Activated T-cell treated with anti-CD3 and anti-CD28 coated beads, Interleukin-2, amount 50 U/mL, for 24 hours (primary cell): ENCODE measurements around the gene DCST2.

Experiments used
- DNase-seq: peaks from one replicate; pipeline ENCODE4 v3.0.0-alpha.2; 2020
- H3K27ac Mint-ChIP-seq: 2 replicates; pipeline ENCODE4 v1.8.0; 2020; ENCODE audit warnings: mild to moderate bottlenecking, mixed read lengths
- H3K27me3 Mint-ChIP-seq: 2 replicates; pipeline ENCODE4 v1.8.0; 2020; ENCODE audit warnings: mixed read lengths
- H3K36me3 Mint-ChIP-seq: 2 replicates; pipeline ENCODE4 v1.8.0; 2020; ENCODE audit warnings: low read depth, mixed read lengths
- H3K4me1 Mint-ChIP-seq: 2 replicates; pipeline ENCODE4 v1.8.0; 2020; ENCODE audit warnings: low read depth, mixed read lengths
- H3K4me3 Mint-ChIP-seq: 2 replicates; pipeline ENCODE4 v1.8.0; 2020; ENCODE audit warnings: mild to moderate bottlenecking, moderate library complexity, mixed read lengths
- H3K9me3 Mint-ChIP-seq: 2 replicates; pipeline ENCODE4 v1.8.0; 2020; ENCODE audit warnings: mixed read lengths

The DCST2 gene

DNA sequence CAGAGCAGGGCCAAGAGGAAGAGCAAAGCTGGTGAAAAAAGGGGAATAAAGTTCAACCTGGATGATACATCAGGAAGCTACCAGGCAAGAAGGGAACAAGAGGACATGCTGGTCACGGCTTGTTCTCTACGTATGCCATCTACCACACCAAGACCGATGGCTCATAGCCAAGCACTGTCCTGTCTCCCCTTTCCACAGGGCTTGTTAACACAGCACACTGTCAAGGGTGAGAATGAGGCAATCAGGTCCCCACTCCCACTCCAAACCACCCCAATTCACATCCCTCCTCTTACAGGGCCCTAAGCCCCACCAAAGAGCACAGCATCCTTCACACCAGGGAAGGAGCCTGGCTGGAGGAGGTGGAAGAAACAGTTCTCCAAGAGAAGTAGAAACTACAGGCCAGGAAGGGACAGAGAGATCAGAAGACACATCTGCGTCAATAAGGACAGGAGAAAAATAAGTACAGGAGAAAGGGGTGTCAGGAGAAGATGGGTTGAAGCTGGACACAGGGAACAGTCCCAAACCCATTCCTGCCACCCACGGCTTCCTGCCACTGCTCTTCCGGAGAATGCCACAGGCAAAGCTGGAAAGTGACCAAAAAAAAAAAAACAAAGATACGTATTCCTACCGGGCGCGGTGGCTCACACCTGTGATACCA lies 62.1 kb downstream of the DCST2 start:
- Mint-ChIP-seq H3K27me3 (no peaks in the 10 kb centered on the region), H3K4me3 (peak overlapping the region; percentile 27), H3K36me3 (peaks cover 52% of the 10 kb centered on the region), H3K27ac (peak overlapping the region; percentile 88), H3K4me1 (peaks cover 33% of the 10 kb centered on the region), H3K9me3 (no peaks in the 10 kb centered on the region)
- DNase-seq, result no peak

DNA sequence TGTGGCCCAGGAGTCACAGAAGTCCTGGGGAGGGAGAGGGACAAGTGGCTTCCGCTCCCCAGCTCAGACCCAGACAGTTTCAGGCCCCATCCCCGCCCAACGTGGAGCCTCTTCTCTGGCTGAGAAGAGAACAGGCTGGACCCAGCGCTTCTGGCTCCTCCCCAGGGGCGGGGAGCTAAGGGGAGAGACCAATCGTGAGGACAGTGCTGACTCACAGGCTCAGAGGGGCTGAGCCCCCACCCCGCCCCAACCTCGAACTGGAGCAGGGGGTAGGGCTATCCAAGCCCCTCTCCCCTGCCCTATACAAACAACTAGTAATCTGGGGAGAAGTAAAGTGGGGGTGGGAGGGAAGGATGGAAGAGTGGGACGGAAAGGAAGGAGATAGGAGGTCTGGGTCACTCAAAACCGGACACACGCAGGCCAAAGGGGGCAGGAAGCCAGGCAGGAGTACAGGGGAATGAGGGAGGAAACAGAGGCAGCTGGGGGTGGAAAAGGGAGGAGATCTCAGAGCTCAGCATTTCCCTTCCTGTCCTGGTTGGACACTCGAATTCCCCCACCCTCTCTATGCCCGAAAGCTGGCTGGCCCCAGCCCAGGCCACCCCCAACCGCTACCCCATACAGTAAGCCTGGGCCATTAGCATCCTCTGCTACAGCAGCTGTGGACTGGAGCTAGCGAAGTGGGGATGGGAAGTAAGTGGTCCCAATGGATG lies 62.8 kb downstream of the DCST2 start, which contains the start of gene SHC1:
Gene SHC1, minus strand, starts transcription at position 117 of the 710 bp plus-strand sequence. CDS start 221 bp downstream, outside the sequence.
- peak within 1 kb of the TSS; percentile 40 for H3K4me3 Mint-ChIP-seq
- H3K27me3 Mint-ChIP-seq, result no peaks in the 10 kb centered on the region
- peaks cover 59% of the 10 kb centered on the region for H3K36me3 Mint-ChIP-seq
- H3K9me3 Mint-ChIP-seq, result no peaks in the 10 kb centered on the region
- peaks cover 33% of the 10 kb centered on the region for H3K4me1 Mint-ChIP-seq
- H3K27ac Mint-ChIP-seq, result peak within 1 kb of the TSS; percentile 88
- peak; percentile 54 for DNase-seq

DNA sequence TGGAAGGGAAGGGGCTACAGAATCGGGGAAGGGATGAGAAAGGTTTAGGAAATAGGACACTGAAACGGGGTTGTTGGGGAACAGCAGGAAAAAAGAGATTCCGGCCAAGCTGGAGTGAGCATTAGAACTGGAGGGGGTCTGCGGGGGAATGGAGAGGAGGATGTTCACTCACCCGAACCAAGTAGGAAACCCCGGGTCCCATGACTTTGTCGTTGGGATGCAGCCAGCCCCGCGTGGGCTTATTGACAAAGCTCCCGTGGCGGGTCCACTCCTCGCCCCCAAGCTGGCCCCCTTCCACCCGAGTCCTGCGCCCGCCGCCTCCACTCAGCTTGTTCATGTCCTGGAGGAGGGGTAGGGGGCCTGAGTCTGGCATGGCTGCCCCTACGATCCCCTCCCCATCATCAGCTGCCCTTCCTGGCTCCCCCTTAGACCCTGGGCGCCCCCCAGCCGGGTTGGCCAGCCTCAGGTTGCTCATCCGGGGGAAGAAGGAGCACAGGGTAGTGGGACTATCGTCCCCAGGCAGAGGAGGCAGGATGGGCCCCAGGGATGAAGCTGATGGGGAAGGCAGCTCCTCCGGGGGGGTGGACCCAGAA lies 63.6 kb downstream of the DCST2 start:
- Mint-ChIP-seq H3K27ac (peak overlapping the region; percentile 88), H3K9me3 (no peaks in the 10 kb centered on the region), H3K36me3 (peaks cover 66% of the 10 kb centered on the region), H3K27me3 (no peaks in the 10 kb centered on the region), H3K4me3 (no peak overlapping the region), H3K4me1 (peaks cover 33% of the 10 kb centered on the region)
- no peak for DNase-seq

DNA sequence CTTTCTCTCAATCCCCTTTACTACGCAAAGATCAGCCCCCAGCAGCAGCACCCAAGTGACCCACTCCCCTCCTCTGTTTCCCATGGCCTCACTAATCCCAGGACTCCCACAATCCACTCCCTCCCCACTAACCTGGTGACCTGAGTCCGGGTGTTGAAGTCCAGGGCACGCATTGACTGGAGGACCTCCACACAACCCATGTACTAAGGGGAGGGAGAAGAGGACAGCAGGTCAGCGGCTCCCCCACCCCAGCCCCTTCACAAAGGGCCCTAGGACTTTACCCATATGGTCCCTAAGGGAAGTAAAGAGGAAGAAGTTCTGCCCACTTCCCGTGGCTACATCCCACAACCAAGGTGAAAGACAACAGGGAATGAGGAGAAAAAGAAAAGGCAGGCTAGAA lies 64.3 kb downstream of the DCST2 start:
- no peaks in the 10 kb centered on the region for H3K27me3 Mint-ChIP-seq
- peaks cover 36% of the 10 kb centered on the region for H3K4me1 Mint-ChIP-seq
- no peak overlapping the region for H3K4me3 Mint-ChIP-seq

DNA sequence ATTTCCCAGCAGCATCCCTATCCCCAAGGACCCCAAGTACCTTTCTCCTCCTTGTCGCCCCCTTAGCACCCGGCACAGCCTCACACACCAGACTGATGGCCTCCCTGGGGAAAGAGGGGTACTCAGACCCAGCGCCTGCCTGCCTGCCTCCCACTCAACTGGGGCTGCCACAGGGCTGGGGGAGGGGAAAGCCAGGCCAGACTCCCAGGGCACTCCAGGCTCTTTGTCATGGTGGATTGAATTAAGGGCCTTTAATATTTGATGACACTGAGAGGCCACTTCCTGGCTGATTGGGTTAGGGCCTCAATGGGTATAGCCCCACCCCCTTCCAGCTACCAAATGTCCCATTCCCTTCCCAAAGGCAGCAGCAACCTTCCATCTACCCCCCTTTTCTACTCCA lies 64.8 kb downstream of the DCST2 start:
- H3K36me3 Mint-ChIP-seq, result peaks cover 79% of the 10 kb centered on the region
- no peaks in the 10 kb centered on the region for H3K27me3 Mint-ChIP-seq
- H3K9me3 Mint-ChIP-seq, result no peaks in the 10 kb centered on the region
- peaks cover 40% of the 10 kb centered on the region for H3K4me1 Mint-ChIP-seq
- H3K4me3 Mint-ChIP-seq, result no peak overlapping the region
- peak overlapping the region; percentile 85 for H3K27ac Mint-ChIP-seq
- no peak for DNase-seq

More for the DNA sequence above, 64.3 kb downstream of the DCST2 start:
- Mint-ChIP-seq H3K9me3 (no peaks in the 10 kb centered on the region), H3K27ac (peak overlapping the region; percentile 85), H3K36me3 (peaks cover 74% of the 10 kb centered on the region)
- DNase-seq, result no peak
